ENCODE data around the gene CASZ1.

Gene CASZ1

DNA sequence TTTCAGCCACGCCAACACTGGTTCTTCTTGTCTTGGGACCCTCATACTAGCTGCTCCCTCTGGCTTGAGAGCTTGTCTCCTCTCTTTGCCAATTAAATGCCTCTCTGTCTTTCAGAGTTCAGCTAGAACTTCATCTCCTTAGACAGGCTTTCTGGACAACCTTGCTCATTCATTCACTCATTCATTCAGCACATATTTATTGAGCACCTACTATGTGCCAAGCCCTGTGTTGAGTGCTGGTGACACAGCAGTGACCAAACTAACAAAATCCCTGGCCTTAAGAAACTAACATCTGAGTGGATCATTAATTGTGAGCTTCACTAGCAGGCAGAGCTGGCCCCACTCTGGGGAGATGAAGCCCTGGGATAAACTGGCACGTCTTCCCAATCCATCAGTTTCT is 24.9 kb upstream of the CASZ1 start:
- DNase-seq (ENCODE audit: low read depth), result no peak

DNA sequence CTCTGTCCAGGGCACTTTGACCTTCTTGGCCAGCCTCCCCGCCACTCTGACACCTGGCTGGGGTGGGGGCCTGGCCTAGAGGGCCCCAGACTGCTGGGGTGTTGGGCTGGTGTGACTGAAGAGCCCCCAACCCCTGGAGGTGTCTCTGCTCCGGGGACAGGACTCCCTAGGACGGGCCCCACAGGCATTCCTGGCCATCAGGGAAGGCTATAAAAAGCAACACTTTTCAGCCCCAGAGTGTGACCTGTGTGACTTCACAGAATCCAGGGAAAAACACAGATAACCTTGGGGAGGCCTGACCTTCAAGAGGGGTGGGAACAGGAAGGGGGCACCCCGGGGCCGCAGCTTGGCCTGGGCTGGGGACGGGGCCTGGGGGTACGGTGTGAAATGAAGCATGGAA is 24.0 kb upstream of the CASZ1 start:
- DNase-seq (ENCODE audit: low read depth), result no peak

DNA sequence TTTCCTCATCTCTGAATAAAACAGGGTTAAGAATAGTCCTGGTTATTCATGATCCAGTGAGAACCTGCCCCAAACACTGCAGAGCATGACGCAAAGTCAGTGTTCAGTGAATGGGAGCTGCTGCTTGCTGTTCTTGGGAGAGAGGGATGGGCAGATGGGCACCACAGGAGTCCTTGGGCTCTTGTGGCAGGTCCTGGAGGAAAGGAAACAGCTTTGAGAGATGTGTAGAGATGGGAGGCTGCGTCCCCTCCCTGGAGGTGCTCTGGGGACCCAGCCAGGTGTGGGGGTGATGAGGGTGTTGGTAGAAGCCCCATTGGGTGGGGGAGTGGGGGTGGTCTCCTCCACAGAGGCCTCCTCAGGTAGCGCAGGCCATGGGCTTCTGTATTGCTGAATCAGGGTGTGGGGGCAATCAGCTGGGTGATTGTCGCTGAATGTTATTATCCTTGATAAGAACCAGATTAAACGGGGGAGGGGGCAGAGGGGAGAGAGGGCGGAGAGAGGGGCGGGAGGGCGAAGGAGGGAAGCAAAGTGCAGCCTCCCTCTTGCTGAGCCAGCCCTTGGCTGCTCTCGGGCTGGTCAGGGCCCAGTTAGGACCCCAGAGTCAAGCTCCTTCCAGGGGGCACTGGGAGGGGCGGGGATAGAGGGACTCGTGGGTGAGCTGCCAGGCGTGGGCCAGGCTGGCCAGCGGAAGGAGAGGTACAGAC is 22.9 kb upstream of the CASZ1 start:
- DNase-seq (ENCODE audit: low read depth), result no peak

DNA sequence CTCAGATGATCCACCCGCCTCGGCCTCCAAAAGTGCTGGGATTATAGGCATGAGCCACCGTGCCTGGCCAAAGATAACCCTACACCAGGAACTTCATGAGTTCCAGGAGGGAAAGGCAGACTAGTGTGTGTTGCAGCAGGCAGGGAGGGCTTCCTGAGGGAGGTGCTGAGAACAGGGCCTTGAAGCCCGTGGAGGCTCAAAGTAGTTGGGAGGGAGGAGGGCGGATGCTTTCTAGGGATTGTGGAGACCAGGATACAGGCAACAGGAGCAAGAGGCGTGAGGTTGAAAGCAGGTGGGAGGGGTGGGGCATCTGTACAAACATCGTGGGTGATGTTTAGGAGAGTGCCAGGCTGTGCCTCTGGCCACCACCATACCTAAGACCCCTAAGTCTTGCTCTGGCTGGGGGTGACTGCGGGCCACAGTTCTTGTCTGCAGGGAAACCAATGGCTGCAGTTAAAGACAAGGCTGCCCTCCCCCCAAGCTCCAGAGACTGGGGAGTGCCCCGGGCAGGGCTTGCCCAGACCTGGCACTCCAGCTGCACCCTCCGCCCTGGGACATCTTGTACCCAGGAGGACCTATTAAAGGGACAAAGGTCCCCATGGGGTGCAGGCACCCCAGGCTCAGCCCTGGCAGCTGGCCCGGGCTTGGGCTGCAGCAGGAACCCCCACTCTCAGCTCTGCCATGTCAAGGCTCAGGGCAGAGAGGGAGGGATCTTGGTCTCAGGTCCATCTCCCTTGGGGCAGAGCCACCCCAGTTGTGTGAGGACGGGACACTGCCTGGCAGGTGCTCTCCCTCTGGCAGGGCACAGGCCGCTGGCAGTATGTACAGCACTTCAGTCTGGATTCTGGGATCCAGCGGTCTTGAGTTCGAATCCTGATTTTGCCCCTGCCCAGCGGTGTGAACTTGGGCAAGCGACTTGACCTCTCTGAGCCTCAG is 22.1 kb upstream of the CASZ1 start:
- no peak for DNase-seq (ENCODE audit: low read depth)

DNA sequence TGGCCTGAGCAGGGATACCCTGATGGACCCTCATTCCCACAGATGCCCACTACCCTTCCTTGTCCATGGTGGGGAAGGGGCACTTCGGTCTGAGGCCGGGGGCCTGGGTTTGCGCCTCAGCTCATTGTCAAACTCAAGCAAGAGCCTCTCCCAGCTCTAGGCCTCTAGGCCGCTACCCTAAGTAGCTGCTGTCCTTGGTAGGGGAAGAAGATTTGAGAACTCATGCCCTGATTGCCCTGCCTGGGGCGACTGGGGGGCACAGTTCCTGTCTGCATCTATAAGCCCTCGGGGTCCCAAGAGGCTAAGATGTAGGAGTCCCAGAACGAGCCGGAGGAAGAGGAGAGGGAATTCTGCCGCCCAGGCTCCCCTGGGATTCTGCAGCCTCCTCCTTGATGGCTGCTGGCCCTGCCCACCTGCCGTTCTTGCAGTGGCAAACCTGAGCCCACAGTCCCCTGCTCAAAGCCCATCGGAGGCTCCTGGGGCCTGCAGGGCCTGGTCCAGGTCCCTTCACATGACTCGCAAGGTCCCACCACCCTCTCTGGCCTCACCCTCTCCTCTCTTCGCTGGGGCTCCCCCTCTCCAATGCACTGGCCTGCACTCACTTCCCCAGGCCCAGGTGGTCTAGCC is 20.4 kb upstream of the CASZ1 start:
- DNase-seq (ENCODE audit: low read depth), result no peak

DNA sequence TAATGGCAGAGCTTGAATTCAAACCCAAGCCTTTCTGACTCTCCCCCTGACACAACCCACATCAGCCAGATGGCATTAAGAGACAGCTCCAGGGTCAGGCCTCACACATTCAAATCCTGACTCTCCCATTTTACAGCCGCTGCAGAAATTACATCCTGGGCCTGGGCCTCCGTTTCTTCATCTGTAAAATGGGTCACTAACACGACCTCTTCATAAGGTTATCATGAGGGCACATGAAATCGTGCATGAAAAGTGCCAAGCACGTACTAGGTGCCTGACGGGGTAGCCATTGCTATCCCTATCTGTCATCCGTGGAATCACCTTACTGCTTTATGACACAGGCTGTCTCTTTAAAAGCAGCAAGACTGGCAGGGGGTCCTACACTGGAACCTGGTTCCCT is 19.8 kb upstream of the CASZ1 start:
- no peak for DNase-seq (ENCODE audit: low read depth)

DNA sequence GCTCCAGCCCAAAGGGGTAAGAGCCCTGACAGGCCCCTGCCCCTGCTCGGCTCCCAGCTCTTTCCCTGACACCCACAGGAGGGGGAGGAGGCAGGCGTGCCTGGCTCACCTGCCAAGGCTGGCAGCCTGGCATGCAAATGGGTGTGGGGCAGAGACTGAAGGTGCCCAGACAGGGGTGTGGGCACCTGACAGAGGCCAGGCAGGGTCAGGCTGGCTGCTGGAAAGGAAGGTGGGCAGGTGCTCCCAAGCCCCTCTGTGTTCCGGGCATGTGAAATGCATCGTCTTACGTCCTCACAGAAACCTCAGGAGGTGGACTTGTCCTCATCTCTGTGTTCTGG is 19.4 kb upstream of the CASZ1 start:
- no peak for DNase-seq (ENCODE audit: low read depth)

DNA sequence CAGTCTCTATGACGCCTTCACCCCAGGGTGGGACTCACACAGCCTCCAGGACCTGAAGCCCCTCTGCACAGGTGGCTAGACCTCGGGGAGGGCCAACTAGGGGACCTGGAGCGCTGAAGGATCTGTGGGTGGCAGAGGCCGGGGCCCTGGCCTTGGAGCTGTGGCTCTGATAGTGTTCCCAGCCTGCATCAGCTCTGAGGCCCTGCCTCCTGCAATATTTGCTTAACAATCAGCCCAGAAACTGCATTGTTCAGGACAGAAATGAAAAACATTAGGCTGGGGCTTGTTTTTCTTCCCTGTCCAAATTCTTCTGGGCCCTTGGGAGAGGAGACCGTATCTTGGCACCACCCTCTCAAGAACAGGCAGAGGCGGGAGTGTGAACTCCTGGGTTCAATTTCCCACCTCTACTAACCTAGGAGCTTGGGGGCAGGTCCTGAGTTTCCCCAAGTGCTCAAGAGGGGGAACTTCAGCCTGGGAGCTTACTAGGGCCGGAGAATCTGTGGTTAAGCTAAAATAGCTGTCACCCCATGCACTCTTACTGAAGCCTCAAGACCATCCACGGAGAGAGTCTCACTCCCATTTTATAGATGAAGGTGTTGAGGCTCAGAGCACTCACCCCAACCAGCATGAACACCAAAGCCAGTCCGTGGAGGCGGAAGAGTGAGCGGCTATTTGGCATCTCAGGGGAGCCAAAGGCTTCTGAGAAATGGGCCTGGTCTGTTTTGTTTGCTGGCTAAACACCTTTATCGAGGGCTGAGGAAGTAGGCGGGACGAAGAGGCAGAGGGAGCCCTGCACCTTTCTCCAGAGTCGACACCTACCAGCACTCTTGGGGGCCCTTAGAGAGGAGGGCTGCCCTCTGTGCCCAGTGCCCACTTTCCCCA is 18.8 kb upstream of the CASZ1 start:
- DNase-seq (ENCODE audit: low read depth), result no peak

DNA sequence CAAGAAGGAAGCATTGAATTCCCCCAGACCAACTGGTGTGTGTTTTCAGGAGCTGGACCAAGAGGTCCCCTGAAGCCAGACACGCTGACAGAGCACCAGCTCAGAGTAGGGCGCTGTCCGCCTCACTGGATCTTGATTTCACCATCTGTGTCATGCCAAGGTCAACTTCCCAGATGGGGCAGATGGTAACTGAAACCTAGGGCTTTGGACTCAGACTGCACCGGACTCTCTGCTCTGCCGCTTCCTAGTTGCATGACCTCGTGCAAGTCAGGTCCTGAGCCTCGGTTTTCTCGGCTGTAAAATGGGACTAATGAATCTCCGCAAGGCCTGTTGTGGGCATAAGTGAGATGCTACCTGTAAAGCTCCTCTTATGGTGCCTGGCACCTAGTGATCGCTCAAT is 17.9 kb upstream of the CASZ1 start:
- DNase-seq (ENCODE audit: low read depth), result no peak

DNA sequence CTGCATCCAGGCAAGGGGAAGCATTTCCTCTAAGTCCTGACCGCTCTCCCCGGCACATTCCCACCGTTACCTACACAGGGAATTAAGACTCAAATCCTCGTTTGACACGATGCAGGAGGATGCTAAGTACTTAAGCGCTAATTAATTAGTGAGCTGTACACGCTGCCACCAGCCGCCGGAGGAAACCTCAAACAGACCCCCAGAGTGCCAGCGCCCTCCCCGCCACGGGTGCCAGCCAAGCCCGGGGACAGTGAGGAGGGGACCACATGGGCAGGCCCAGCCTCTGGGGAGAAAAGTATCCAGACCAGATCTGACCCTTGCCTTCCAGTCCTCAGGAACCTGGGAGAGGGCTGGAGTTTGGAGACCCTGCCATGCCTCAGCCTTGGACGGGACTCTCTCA is 17.4 kb upstream of the CASZ1 start:
- no peak for DNase-seq (ENCODE audit: low read depth)

DNA sequence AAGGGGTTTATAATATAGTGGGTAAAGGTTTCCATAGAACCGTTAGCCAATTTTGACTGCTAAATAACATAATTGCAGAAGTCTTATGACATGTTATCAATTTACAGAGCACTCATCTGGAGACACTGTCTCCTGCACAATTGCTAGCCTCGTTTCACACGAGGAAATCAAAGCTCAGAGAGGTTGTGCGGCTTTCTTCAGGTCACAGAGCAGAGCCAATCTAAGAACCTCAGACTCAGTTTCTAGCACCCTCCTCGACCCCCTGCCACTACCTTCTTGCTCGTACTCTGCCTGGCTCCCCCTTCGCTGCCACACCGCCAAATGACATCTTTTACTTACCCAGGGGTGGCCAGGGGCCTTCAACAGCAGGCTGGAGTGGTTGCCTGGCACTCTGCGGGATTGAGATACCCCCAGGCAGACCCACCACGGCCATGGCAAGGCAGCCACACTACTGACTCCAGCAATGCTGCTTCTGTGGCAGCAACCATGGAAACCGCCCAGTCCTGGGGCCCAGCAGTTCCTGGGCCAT is 16.0 kb upstream of the CASZ1 start:
- DNase-seq (ENCODE audit: low read depth), result no peak

DNA sequence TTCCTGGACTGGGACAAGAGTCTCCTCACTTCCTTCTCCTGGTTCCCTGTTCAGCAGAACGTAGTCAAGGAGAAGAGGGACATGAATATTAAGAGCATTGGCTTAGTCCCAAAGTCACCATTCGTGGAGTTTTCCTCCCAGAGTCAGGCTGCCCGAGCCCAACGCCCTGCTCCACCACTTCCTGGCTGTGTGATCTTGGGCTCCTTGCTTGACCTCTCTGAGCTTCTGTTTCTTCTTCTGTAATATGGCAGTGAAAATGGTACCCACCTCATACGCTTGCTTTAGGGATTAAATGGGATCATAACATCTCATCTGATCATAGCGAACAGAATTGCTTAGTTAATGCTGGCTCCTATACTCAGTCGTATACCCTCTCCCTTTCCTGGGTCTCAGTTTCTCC is 12.0 kb upstream of the CASZ1 start:
- no peak for DNase-seq (ENCODE audit: low read depth)

DNA sequence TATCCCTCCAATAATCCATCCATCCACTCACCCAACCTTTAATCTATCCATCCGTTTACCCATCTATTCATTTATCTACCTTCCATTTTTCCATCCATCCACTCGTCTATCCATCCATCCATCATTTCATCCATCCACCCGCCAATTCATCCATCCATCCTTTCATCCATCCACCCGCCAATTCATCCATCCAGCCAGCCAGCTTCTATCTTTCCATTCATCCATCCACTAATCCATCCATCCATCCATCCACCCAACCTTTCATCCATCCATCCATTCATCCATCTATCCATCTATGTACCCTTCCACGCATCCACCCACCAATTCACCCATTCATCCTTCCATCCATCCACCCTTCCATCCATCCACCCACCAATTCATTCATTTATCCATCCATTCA is 10.5 kb upstream of the CASZ1 start:
- DNase-seq (ENCODE audit: low read depth), result no peak

DNA sequence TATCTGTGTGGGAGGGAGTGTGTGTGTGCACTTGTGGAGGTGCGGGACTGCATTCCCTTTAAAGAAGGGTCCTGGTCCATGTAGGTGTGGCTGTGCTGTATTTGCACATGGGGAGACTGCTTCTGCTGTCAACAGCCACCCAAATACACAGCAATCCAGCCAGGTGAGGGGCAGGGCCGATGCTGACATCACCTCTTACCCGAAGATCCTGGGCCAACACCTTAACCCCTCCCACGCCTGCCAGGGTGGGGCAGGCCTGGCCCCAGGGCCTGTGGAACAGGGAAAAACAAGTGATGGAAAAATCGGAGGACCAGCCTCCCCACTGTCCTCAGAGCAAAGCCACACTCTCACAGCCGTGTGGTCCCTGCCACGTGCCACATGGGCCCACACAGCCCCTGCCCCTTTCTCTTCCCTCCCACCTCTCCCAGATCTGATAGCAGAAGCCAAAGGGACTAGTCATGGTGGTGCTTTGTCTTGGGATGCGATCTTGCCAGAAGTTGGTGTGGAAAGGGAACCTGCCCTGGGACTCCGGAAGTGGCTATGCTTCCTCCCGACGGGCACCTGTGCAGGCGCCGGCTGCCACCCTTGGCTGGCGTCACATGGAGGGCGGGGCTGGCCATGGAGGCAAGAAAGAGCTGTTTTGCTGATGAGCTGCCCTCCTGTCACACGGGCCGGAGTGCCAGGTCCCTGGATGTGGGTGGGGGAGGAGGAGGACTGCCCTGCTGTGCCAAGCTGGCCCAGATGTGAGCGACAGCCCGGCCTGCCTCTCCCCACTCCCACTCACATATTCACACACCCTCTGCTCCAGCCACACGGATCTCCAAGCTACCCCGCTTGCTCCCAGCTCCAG is 7.8 kb upstream of the CASZ1 start:
- no peak for DNase-seq (ENCODE audit: low read depth)

DNA sequence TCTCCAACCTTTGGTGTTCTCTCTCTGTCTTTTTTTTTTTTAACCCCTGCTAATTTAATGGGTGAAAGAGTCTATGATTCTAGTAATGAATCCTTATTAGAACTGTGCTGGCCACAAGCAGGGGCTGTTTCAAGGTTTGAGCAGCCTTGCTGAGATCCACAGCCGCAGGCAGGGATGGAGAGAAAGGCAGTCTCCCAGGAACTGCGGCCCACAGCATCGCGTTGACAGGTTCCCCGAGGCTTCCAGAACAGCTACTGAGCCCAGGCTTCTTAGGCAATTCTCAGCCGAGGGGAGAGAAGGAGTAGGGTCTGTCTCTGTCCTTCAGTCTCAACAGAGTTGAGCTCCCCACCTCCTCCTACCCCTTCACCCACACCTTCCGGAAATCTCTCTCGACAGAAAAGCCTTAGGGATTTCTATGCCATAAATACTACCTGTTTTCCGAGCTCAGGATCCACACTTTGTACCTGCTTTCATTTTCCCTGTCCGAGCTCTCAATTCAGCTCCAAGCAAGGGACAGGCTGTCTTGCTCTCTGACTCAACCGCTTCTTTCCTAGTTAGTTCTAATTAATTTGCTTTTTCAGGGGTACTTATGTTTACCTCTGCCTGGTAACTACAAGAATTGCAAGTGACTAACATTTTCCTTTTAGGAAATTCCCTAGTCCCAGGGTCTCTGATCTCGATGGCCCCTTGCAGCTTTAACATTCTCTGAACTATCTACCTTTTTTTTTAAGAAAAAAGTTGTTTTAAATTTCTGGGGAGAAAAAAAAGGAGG is 6.7 kb upstream of the CASZ1 start:
- DNase-seq (ENCODE audit: low read depth), result no peak

DNA sequence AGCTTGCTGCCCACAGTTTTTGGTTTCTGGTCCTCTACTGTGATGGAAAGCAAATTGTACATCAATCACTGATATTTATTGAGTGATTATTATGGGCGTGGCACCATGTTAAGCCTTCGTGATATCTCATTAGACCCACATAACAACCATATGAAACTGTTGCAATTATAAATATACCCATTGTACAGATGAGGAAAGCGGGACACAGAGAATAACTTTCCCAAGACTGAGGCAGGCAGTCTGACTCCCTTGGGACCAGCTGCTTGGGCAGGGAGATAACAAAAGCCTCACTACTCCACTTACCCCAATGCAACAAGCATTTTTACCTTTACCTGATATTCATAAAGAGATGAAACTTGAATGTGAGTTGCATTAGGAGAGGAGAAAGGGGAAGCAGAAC is 4.3 kb upstream of the CASZ1 start:
- no peak for DNase-seq (ENCODE audit: low read depth)

DNA sequence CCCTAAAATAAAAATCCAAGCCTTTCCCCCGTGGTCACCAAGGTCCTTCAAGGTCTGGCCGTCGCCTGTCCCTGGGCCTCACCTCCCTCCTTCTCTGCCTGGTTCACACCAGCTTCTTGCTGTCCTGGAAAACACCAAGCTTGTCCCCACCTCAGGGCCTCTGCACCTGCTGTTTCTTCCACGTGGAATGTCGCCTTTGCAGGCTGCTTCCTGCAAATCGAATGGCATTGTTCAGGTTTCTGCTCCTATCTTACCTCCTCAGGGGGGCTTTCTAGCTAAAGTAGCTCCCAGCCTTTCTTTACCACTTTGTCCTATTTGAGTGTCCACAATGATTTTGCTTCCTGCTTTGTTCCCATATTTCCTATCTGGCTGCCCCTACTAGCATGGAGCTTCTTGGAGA is 3.3 kb upstream of the CASZ1 start:
- DNase-seq (ENCODE audit: low read depth), result no peak

DNA sequence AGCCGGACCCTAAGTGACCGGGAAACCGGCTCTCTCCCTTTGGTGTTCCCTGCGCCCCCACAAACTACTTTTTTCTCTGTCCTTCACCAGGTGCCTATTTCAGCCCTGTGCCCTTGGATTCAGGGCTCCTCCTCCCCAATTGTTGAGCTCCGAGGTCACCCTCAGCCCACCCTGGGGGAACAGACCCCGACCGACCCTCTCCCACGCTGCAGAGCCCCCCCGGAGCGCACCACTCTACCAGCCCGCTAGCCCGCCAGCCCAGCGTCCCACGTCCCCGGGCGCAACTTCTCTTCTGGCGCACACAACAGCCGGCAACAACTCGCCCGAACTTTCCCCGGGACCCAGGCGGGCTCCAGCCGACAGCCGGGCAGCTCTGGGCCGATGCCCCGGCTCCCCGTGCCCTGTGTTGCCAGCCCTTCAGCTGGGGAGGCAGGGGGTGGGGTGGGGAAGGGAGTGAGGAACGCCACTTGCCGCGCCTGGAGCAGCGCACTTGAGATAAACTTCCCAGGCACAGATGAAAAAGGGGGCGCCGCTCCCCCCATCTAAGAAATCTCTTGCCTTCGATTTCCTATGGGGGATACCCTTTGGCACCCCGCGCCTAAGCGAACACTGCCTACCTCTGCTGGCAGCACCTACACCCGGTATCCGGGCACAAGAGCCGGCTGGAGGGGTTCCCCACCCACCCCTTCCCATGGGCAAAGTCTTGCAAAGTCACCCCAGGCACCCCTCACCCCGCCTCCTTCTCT is 997 bp downstream of the CASZ1 start:
- no peak for DNase-seq (ENCODE audit: low read depth)

DNA sequence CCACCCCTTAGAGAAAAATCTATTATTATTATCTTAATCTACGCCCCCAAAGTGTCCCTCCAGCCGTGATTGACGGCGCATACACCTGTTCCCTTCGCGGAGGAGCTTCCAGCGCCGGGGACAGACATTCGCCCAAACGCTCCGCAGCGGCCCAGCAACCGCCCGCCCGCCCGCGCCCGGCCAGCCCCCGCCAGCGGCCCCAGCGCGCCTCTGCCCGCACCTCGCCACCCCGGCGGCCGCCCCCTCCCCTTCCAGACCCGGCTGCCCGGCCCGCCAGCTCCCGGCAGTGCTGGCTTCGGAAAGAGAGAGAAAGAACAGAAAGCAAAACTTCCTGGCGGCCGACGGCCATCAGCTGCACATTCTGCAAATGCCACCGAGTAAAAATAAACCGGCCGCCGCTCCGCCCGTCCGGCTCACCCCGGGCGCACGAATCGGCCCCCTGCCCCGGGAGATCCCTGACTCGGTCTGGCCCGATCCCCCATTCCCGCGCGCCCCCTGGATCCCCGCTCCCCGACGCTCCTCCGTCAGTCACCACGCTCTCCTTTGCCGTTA is 1.6 kb downstream of the CASZ1 start:
- DNase-seq (ENCODE audit: low read depth), result no peak

Measured in non-pigmented ciliary epithelial cell (primary cell).